CD4-positive, alpha-beta T cell treated with Interferon alpha-2 for 1 hour (primary cell): ENCODE measurements around the gene TENM4.

Experiments used
- DNase-seq, 2 donors: peaks; one replicate each; pipeline ENCODE4 v3.0.0-alpha.2; 2020 to 2022

Gene TENM4

DNA sequence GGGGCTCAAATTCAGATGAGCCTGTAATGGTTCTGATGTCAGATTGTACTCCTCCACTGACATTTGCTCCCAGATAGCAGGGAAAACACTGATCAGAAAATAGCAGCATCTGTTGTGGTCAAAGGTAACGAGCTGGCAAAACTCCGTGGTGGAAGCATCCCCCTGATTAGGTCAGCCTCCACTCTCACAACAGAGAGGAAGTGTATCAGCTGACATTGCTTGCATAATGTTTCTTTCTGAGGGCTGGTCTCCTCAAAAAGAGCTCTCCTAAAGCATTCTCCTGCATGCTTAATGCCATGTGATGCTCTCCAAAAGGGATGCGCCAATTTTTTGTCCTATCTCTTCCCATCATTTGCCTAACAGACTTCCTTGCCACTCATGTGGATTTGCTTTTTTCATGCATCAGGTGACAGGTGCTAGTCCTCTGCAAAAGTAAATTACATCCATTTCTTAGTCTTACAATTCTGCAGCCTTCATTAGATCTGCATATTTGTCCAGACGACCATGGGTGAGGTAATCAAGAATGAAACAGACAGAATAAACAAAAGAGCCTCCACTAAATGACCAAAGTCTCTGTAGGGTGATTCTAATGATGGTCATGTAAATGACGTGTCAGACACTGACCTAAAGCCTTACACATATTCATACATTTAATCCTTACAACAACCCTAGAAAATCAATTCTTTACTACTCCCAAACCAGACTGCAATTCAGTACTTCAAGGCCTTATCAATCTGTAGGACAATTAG, 6.4 kb upstream of the TENM4 start:
- DNase-seq = no peak

DNA sequence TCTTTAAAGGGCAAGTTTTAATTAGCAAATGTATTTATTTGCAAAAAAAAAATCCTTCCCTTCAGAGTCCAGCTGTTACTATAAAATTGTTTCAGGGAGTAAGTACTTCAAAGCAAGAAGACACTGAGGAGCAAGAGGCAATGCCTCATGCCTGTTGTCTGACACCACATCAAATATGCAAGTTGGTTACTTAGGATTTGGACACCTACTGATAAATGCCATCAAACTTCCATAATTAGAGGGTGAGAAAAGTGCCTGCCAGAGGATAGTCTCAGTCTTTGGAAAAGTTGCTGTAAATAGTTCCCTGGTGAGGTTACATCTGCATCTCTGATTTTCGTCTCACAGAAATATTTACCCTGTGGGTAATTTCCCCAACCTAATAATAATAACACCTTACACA, 4.1 kb upstream of the TENM4 start:
- DNase-seq = no peak

DNA sequence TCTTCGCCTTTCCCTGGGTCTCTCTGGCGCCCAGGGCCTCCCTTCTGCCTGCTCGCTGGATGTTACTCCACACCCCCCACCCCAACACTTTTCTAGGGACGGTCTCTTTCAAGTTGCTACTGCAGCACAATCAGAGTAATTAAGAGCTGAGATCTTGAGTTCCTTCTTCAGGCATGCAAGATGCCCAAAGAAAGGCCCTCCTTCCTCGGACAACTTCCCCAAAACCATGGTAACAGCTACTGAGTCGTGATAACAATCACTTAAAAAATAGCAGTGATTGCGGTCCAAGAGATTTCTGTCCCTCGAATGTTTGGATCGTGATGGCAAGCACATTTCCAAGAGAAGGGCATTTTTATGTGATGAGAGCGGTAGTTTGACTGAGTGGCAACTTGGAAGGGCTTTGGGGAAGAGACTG, 638 bp upstream of the TENM4 start:
- peak in 1 of 2 donors; percentile 23 for DNase-seq

GRCh38 chr11:79439886-79440570, 802 bp downstream of the TENM4 start:
- no peak for DNase-seq

DNA sequence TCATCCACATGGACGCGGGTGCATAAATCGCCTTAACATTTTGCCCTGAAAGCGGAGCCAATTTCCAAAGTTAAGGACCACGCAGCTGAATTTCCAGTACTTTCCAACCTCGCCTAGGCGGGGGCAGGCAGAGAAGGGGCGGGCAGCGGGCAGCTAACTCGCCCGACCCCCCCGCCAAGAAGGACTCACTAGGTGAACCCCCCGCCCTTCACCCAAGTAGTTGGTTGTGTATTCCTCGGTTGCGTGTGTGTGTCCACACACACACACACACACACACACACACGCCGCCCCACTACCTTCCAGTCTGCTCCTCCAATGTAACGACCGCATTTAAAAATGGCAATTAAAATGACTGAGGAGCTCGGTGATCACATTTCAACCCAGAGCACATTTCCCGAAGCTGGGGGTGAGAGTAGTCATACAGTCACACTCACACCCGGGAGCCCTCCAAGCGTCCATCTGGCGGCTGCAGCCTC, 1.4 kb downstream of the TENM4 start:
- DNase-seq = no peak

DNA sequence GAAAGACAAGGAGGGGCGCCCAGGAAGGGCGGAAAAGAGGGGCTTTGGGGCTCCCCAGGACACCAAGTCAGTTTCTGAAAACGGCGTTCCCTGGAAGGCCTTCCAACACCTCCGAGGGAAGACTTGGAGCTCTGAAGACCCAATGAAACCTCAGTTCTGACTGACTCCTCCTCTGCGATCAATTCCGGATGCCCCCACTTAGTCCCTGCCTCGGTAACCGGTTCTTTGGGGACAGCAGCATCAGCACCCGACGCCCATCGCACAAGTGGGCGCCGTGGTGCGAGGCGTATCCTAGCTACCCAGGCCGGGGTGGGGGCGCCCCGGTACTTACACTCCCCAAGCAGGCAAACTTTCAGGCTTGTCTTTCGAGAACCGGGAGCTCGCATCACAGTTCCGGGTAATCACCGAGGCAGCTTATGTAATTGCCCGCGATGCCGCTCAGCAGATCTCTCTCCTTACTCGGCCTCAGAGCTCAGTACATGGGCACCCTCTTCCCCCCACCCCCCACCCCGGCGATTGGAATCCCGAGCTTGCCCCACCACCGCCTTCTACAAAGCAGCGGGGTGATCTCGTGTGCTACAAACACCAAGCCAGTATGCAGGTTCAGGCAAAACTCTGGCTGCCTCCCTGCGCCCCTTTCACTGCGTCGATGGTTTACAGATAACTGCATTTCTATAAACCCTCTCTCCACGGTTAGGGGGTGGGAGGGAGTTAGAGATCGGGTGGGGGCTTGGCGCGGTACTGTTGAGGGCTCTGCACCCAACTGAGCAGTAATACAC, 2.0 kb downstream of the TENM4 start:
- DNase-seq = peak in 1 of 2 donors; percentile 12

GRCh38 chr11:79437981-79438630, 2.7 kb downstream of the TENM4 start:
- no peak for DNase-seq

DNA sequence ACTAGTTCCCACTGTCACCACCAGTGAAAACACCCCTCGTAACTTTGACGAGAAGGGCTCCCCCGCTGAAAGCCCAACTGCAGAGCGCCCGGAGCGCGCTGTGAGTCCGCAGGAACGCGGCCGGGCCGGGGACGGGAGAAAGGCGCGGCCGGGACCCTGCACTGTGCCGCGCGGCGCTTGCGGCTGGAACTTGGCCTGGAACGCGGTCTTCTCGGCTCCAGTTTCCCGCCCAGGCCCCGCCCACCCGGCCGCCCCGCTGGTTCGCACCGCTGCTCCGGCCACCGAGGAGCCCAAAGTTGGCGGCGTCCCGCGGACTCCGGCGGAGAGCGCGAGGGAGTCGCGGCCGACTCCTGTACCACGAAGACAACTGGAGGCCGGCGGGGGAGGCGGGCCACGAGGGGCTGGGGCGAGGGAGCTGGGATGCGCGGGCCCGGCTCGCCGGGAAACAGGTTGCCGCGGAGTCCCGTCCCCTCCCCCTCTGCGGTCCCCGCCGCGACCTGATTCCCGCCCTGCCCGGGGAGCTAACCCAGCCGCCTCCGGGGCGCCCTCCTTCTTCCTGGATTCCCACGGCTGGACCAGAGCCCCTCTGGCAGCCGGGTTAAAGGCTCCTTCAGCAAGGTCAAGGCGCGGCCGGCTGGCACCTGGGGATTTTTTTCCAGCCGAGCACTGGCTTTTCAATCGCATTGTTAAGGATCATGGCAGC, 3.4 kb downstream of the TENM4 start:
- no peak for DNase-seq

- no peak for DNase-seq
These were observed 3.9 kb downstream of the TENM4 start for GRCh38 chr11:79436919-79437277.

DNA sequence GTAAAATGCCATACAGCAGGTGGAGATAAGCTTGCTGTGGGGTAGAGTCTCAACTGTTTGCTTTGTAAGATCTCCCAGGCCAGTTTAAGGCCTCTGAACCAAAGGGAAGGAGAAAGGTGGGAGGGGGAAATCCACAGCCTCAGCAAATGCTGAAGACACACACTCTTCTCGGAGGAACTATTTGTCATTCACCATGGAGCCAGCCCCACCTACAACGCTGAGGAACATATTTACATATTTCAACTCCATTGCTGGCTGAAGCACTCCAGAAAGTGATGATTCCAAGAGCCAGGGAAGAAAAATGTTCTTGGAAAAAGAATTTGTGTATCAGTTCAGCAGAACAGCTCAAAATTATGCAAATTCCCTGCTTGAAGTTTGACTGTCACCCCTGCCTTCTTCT, 6.5 kb downstream of the TENM4 start:
- DNase-seq = no peak

DNA sequence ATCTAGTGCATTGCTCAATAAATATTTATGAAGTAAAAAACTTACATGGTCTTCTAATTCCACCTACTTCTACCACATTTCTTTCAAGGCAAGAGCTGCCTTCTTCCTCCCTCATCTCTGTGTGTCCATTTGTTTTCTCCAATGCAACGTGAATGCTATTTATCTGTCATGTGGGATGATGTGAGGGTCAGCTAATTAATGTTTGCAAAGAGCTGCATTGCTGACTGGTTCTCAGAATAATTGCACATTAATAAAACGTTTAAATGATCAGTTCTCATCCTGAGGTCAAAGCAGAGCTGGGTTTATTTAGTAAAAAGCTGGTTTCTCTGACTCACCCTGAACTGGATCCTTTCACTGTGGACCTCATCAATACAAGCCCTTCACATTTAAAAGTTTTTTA, 8.7 kb downstream of the TENM4 start:
- no peak for DNase-seq

GRCh38 chr11:79431535-79431934, 9.3 kb downstream of the TENM4 start:
- no peak for DNase-seq

- DNase-seq = no peak
These were observed 10.6 kb downstream of the TENM4 start for GRCh38 chr11:79430280-79430679.

DNA sequence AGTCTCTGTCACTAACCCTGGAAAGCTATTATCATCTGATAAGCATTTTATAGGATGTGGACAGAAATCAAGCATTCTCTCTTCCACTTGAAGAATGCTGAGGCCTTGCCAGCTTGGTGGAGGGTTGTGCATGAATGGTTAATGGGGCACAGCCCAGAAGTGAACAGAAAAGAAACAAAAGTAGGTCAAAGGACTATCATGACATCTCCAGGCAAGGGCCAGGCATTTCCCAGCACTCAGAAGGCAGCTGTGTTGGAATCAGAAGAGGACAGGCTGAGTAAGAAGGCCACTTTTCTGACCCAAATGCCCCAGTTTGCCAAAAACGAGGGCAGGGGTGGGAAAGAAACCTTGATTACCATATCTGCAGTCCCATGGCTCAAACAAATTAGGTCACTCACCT, 12.4 kb downstream of the TENM4 start:
- DNase-seq = no peak

- DNase-seq = no peak
These were observed 13.1 kb downstream of the TENM4 start for GRCh38 chr11:79427611-79428327.

- no peak for DNase-seq
These were observed 13.7 kb downstream of the TENM4 start for GRCh38 chr11:79427126-79427525.

DNA sequence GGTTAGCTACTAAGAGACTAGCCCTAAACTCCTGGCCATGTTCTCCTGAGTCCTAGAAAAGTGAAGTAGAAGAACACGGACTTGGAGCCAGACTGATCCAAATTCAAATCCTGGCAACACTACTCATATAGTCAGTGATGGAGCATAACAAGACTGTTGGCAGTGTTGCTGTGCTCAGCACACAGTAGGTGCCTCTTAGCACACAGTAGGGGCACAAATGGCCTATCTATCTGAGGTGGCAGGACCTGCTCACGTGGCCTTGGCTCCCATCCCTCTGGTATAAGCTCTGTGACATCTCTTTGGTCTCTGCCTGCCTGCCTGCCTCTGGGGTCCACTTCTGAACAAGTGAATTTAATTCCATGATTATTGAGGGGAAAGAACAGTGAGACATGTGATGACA, 15.4 kb downstream of the TENM4 start:
- DNase-seq = no peak

- DNase-seq = no peak
These were observed 17.1 kb downstream of the TENM4 start for GRCh38 chr11:79423736-79424135.

- DNase-seq = no peak
These were observed 18.0 kb downstream of the TENM4 start for GRCh38 chr11:79422866-79423265.

DNA sequence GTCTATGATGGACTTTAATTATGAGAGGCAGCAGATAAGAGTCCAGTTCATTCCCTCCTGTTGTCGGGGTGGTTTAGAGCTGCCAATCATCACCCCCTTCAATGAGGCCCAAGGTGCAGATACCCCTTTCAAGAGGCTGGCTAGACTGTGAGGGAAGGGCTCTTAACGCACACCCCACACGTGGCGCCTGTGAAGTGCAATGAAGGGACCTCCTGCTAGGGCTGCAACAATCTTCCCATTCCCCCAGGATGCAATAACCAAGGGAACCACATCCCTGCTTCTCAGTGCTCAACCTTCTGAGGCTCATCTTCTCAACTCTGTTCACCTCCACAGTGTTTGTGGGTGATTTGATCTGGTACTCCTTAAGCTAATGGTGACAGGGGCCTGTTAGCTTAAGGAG, 19.0 kb downstream of the TENM4 start:
- DNase-seq = no peak

GRCh38 chr11:79419120-79419519, 21.7 kb downstream of the TENM4 start:
- DNase-seq = no peak

DNA sequence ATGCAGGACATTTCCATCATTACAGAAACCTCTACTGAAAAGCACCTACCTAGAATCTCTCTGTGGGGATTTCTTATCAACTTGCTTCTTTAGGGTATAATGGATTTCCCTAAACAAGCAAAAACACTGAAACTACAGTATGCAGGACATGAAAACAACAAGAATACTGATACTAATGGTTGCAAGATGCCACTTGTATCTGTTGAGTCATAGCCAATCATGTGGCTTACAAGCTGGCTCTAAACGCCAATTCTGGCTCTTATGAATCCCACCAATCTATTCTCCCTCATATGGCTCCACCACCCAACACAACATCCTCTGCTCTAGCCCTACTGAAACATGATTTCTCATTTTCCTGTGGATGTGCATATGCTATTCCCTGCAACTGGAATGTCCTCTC, 22.6 kb downstream of the TENM4 start:
- no peak for DNase-seq
